Effector memory CD8-positive, alpha-beta T cell (primary cell): ENCODE data around the gene ATP2B3.

Experiments
- ATAC-seq: fragments of 150-1000 bp; cut with Tn5 transposase; replicated peaks from 2 replicates; pipeline ENCODE4 v1.10.0; 2021; ENCODE audit warnings: mild to moderate bottlenecking, moderate library complexity
- DNase-seq, 3 experiments: peaks; one replicate each; pipeline ENCODE4 v3.0.0; 2021
- H3K27ac Mint-ChIP-seq, 2 donors: one replicate each; pipeline ENCODE4 v1.8.0; 2022; ENCODE audit warnings: mild to moderate bottlenecking in 2 of 2, mixed read lengths in 2 of 2, moderate library complexity in 2 of 2
- H3K27me3 Mint-ChIP-seq, 2 donors: one replicate each; pipeline ENCODE4 v1.8.0; 2022; ENCODE audit warnings: mixed read lengths in 2 of 2
- H3K36me3 Mint-ChIP-seq: one replicate; pipeline ENCODE4 v1.8.0; 2022; ENCODE audit warnings: mild to moderate bottlenecking, moderate library complexity, mixed read lengths; ENCODE audit not compliant: insufficient read depth
- H3K4me1 Mint-ChIP-seq, 2 donors: one replicate each; pipeline ENCODE4 v1.8.0; 2022; ENCODE audit warnings: low read depth in 2 of 2, mixed read lengths in 2 of 2
- H3K4me3 Mint-ChIP-seq, 2 donors: one replicate each; pipeline ENCODE4 v1.8.0; 2022; ENCODE audit warnings: mild to moderate bottlenecking in 2 of 2, mixed read lengths in 2 of 2, moderate library complexity in 2 of 2
- H3K9me3 Mint-ChIP-seq, 2 donors: one replicate each; pipeline ENCODE4 v1.8.0; 2022; ENCODE audit warnings: mixed read lengths in 2 of 2

The ATP2B3 gene

GRCh38 chrX:153494061-153494460 lies 23.4 kb upstream of the ATP2B3 start:
- Mint-ChIP-seq H3K4me3 (no peak overlapping the region), H3K27ac (no peak overlapping the region), H3K4me1 (no peaks in the 10 kb centered on the region), H3K27me3 (peaks cover 0 to 16% of the 10 kb centered on the region in 2 donors), H3K36me3 (no peaks in the 10 kb centered on the region), H3K9me3 (no peaks in the 10 kb centered on the region)
- DNase-seq (no peak), ATAC-seq (no peak)

DNA sequence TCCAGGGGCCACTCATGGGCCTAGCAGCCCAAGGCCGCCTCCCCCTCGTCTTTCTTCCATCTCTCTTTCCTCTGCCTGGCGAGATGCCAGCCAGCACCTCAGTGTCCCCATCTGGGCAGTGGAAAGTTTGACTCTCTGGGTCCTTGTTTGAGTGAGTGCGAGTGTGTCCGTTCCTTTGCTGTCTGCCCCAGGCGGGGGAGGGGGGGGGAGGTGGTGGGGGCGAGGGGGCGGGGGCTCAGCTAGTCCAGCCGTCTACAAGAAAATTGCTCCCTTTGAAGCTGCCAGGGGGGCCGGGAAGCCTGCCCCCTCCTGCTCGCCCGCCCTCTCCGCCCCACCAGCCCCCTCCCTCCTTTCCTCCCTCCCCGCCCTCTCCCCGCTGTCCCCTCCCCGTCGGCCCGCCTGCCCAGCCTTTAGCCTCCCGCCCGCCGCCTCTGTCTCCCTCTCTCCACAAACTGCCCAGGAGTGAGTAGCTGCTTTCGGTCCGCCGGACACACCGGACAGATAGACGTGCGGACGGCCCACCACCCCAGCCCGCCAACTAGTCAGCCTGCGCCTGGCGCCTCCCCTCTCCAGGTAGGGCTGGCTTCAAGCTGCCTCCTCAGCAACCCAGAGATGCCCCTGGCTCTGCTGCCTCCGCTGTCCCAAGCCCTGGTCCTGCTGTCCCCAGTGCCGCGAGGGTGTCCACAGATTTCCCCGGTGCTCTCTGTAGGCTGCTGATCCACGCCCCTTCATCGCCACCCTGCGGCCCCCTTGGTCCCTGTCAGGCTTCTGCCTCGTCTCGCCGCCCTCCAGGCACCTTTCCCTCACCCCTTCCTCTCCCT lies 22.7 kb upstream of the ATP2B3 start, which contains the start of gene BGN:
Gene BGN (plus strand): TSS at position 440 of the 821 bp plus-strand sequence. CDS start 9,652 bp downstream, outside the sequence.
- H3K27ac Mint-ChIP-seq: no peak within 1 kb of the TSS
- DNase-seq (no peak), ATAC-seq (no peak)

DNA sequence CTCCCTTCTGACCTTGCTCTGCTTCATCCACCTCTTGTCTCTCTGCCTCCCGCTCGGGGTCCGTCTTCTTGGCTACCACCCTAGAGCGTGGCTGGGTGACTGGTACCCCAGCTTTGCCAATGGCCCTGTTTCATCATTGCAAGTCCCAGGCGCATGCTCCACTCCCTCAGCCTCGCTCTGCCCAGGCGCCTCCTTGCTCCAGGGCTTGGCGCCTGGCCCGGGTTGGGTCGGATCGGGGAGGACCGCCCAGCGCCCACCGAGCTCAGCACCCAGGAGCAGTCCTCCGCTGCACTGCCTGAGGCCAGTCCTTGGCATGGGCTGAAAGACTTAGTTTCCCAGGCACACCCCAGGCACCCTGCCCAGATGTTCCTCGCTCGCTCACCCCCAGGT lies 22.1 kb upstream of the ATP2B3 start:
- Mint-ChIP-seq H3K36me3 (no peaks in the 10 kb centered on the region), H3K9me3 (no peaks in the 10 kb centered on the region), H3K4me1 (no peaks in the 10 kb centered on the region), H3K27ac (no peak overlapping the region), H3K27me3 (peaks cover 0 to 16% of the 10 kb centered on the region in 2 donors), H3K4me3 (no peak overlapping the region)
- DNase-seq (no peak), ATAC-seq (no peak)

More for the DNA sequence above, 22.7 kb upstream of the ATP2B3 start, which contains the start of gene BGN:
- Mint-ChIP-seq H3K4me1 (no peaks in the 10 kb centered on the region), H3K36me3 (no peaks in the 10 kb centered on the region), H3K4me3 (no peak within 1 kb of the TSS), H3K9me3 (no peaks in the 10 kb centered on the region), H3K27me3 (peaks cover 0 to 16% of the 10 kb centered on the region in 2 donors)

GRCh38 chrX:153495903-153496589 lies 21.4 kb upstream of the ATP2B3 start:
- Mint-ChIP-seq H3K9me3 (no peaks in the 10 kb centered on the region), H3K4me1 (no peaks in the 10 kb centered on the region), H3K27me3 (peaks cover 0 to 16% of the 10 kb centered on the region in 2 donors), H3K27ac (no peak overlapping the region), H3K4me3 (no peak overlapping the region), H3K36me3 (no peaks in the 10 kb centered on the region)
- DNase-seq (no peak), ATAC-seq (no peak)

GRCh38 chrX:153496590-153496959 lies 20.9 kb upstream of the ATP2B3 start:
- Mint-ChIP-seq H3K27ac (no peak overlapping the region), H3K4me1 (no peaks in the 10 kb centered on the region), H3K4me3 (no peak overlapping the region), H3K9me3 (no peaks in the 10 kb centered on the region), H3K27me3 (peaks cover 0 to 16% of the 10 kb centered on the region in 2 donors), H3K36me3 (no peaks in the 10 kb centered on the region)
- no peak for ATAC-seq
- no peak for DNase-seq

DNA sequence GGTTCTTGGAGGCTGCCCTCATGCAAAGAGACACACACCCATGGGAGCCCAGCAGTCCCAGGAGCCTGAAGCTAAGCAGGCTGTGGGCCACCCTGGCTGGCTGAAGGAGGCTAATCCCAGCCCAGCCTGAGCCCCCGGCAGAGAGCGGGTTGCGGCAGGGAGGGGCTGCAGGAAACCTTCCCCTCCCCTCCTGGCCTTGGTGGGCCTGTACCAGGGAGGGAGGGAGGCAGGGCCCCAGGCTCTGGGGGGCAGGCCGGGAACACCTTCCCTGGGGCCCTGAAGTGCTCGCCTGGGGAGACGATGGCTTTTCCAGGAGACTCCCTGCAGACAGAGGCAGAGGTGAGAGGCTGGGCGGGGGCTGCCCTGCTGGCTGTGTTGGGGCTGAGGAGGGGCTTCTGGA lies 19.0 kb upstream of the ATP2B3 start:
- no peaks in the 10 kb centered on the region for H3K9me3 Mint-ChIP-seq
- DNase-seq (no peak), ATAC-seq (no peak)
- no peak overlapping the region for H3K4me3 Mint-ChIP-seq
- H3K27ac Mint-ChIP-seq: no peak overlapping the region
- no peaks in the 10 kb centered on the region for H3K4me1 Mint-ChIP-seq
- peaks cover 0 to 16% of the 10 kb centered on the region in 2 donors for H3K27me3 Mint-ChIP-seq
- H3K36me3 Mint-ChIP-seq: no peaks in the 10 kb centered on the region

DNA sequence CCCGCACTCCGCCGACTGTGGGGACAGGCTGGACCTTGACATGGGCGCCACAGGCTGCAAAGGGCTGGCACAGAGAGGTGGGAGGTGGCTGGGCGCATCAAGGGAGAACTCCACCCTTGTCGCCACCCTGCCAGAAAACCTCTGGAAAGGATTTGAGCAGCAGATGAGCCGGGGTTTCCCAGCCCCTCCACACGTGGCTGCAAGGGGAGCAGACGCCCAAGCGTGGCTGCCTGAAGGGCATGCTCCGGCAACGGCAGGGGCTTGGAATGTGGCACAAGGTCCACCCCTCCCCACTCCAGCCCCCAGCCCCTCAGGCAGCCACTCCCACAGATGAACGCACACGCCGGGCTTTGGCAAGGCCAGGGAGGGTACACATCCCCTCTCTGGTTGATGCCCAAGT lies 18.1 kb upstream of the ATP2B3 start:
- no peak overlapping the region for H3K4me3 Mint-ChIP-seq
- no peak for ATAC-seq
- no peak overlapping the region for H3K27ac Mint-ChIP-seq
- no peaks in the 10 kb centered on the region for H3K36me3 Mint-ChIP-seq
- no peak for DNase-seq
- H3K27me3 Mint-ChIP-seq: peaks cover 0 to 16% of the 10 kb centered on the region in 2 donors
- H3K4me1 Mint-ChIP-seq: no peaks in the 10 kb centered on the region
- no peaks in the 10 kb centered on the region for H3K9me3 Mint-ChIP-seq

- H3K4me3 Mint-ChIP-seq: no peak overlapping the region
- DNase-seq (no peak), ATAC-seq (no peak)
- no peaks in the 10 kb centered on the region for H3K36me3 Mint-ChIP-seq
- no peaks in the 10 kb centered on the region for H3K4me1 Mint-ChIP-seq
- H3K27me3 Mint-ChIP-seq: peaks cover 0 to 15% of the 10 kb centered on the region in 2 donors
- H3K27ac Mint-ChIP-seq: no peak overlapping the region
- H3K9me3 Mint-ChIP-seq: no peaks in the 10 kb centered on the region
Measured at GRCh38 chrX:153499876-153500275, 17.6 kb upstream of the ATP2B3 start.

DNA sequence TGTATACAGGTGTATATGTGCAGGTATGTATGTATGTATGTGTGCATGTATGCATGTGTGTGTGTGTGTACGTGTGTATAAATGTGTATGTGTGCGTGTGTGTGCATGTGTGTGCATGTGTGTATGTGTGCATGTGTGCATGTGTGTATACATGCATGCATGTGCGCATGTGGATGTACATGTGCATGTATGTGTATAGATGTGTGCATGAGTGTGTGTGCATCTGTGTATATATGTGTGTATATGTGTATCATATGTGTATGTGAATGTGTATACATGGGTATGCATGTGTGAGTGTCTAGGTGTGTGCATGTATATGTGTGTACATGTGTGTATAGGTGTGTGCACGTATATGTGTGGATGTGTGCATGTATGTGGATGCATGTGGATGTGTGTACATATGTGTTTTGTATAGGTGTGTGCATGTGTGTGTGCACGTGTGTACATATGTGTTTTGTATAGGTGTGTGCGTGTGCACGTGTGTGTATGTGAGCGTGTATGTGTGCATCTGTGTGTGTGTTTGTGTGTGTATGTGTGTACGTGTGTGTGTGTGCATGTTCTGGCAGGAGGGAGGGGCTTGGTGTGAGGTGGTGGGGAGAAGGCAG lies 16.7 kb upstream of the ATP2B3 start:
- Mint-ChIP-seq H3K9me3 (no peaks in the 10 kb centered on the region), H3K36me3 (no peaks in the 10 kb centered on the region), H3K4me3 (no peak overlapping the region), H3K4me1 (no peaks in the 10 kb centered on the region), H3K27me3 (peaks cover 0 to 6% of the 10 kb centered on the region in 2 donors), H3K27ac (no peak overlapping the region)
- ATAC-seq (no peak), DNase-seq (no peak)

DNA sequence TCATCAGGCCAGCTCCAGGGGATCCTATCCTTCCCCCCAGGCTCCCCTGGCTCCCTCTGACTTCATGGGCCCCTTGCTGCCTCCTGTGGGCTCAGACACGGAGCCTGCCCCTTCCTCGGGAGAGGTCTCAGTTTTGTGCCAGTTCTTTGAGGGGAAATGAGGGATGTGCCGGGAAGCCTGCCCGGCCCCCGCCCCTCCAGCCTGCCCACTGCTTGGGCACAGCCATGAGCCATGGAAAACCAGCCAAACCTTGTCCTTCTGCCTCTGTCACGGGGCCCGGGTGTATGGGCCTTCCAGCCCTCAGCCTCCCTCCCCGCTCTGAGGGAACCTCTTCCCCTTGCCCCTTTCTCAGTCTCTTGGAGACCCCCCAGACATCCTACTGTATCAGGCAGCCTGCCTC lies 15.9 kb upstream of the ATP2B3 start:
- H3K4me1 Mint-ChIP-seq: no peaks in the 10 kb centered on the region
- no peak for DNase-seq
- no peak for ATAC-seq
- H3K36me3 Mint-ChIP-seq: no peaks in the 10 kb centered on the region
- H3K27ac Mint-ChIP-seq: no peak overlapping the region
- no peaks in the 10 kb centered on the region for H3K9me3 Mint-ChIP-seq
- no peak overlapping the region for H3K4me3 Mint-ChIP-seq
- H3K27me3 Mint-ChIP-seq: no peaks in the 10 kb centered on the region

- Mint-ChIP-seq H3K9me3 (no peaks in the 10 kb centered on the region), H3K36me3 (no peaks in the 10 kb centered on the region), H3K4me3 (no peak overlapping the region), H3K27me3 (no peaks in the 10 kb centered on the region), H3K4me1 (no peaks in the 10 kb centered on the region), H3K27ac (no peak overlapping the region)
- DNase-seq (no peak), ATAC-seq (no peak)
Measured at GRCh38 chrX:153502131-153502530, 15.3 kb upstream of the ATP2B3 start.

GRCh38 chrX:153502796-153503195 lies 14.6 kb upstream of the ATP2B3 start:
- DNase-seq (no peak), ATAC-seq (no peak)
- Mint-ChIP-seq H3K4me1 (peaks cover 0 to 2% of the 10 kb centered on the region in 2 donors), H3K9me3 (no peaks in the 10 kb centered on the region), H3K4me3 (no peak overlapping the region), H3K27me3 (no peaks in the 10 kb centered on the region), H3K27ac (no peak overlapping the region), H3K36me3 (no peaks in the 10 kb centered on the region)

DNA sequence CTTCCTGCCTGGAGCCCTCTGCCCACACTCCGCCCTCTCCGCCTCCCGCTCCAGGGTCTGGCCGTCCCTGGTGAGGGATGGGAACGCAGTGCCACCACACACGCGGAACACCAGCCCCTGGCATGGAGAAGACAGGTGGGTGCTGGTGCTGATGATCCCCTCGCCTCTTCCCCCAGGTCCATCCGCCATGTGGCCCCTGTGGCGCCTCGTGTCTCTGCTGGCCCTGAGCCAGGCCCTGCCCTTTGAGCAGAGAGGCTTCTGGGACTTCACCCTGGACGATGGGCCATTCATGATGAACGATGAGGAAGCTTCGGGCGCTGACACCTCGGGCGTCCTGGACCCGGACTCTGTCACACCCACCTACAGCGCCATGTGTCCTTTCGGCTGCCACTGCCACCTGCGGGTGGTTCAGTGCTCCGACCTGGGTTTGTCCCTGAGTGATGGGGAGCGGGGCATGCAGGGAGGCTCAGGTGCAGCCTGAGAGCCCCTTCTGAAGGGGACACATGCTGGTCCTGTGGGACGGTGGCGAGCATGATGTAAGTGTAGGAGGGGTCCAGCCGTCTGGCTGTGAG lies 12.9 kb upstream of the ATP2B3 start:
- DNase-seq: no peak
- Mint-ChIP-seq H3K36me3 (no peaks in the 10 kb centered on the region), H3K9me3 (no peaks in the 10 kb centered on the region), H3K27ac (no peak overlapping the region), H3K4me1 (peaks cover 0 to 4% of the 10 kb centered on the region in 2 donors), H3K4me3 (no peak overlapping the region), H3K27me3 (no peaks in the 10 kb centered on the region)
- ATAC-seq: no peak
